ENCODE data around the gene PAX2.

The PAX2 gene

GRCh38 chr10:100790761-100791208 is 45.4 kb downstream of the PAX2 start:
- no peak for DNase-seq (ENCODE audit: low read depth in 2 of 2)

- DNase-seq (ENCODE audit: low read depth in 2 of 2): no peak
Observed at GRCh38 chr10:100791369-100792058, 46.1 kb downstream of the PAX2 start.

- DNase-seq (ENCODE audit: low read depth in 2 of 2): no peak
Observed at GRCh38 chr10:100792574-100792973, 47.2 kb downstream of the PAX2 start.

- no peak for DNase-seq (ENCODE audit: low read depth in 2 of 2)
Observed at GRCh38 chr10:100793055-100793454, 47.7 kb downstream of the PAX2 start.

- DNase-seq (ENCODE audit: low read depth in 2 of 2): no peak
Observed at GRCh38 chr10:100799881-100800280, 54.5 kb downstream of the PAX2 start.

GRCh38 chr10:100800931-100801330 is 55.5 kb downstream of the PAX2 start:
- DNase-seq (ENCODE audit: low read depth in 2 of 2): no peak

- no peak for DNase-seq (ENCODE audit: low read depth in 2 of 2)
Observed at GRCh38 chr10:100802196-100802595, 56.8 kb downstream of the PAX2 start.

- no peak for DNase-seq (ENCODE audit: low read depth in 2 of 2)
Observed at GRCh38 chr10:100802607-100803006, 57.2 kb downstream of the PAX2 start.

GRCh38 chr10:100803492-100803891 is 58.1 kb downstream of the PAX2 start:
- DNase-seq (ENCODE audit: low read depth in 2 of 2): no peak

GRCh38 chr10:100803908-100804307 is 58.5 kb downstream of the PAX2 start:
- no peak for DNase-seq (ENCODE audit: low read depth in 2 of 2)

- no peak for DNase-seq (ENCODE audit: low read depth in 2 of 2)
Observed at GRCh38 chr10:100805543-100806355, 60.4 kb downstream of the PAX2 start.

GRCh38 chr10:100806356-100806645 is 60.9 kb downstream of the PAX2 start:
- DNase-seq (ENCODE audit: low read depth in 2 of 2): no peak

- DNase-seq (ENCODE audit: low read depth in 2 of 2): no peak
Observed at GRCh38 chr10:100807241-100807951, 62.0 kb downstream of the PAX2 start.

- DNase-seq (ENCODE audit: low read depth in 2 of 2): no peak
Observed at GRCh38 chr10:100808876-100809275, 63.5 kb downstream of the PAX2 start.

GRCh38 chr10:100810091-100810834 is 64.9 kb downstream of the PAX2 start:
- no peak for DNase-seq (ENCODE audit: low read depth in 2 of 2)

GRCh38 chr10:100810835-100811116 is 65.4 kb downstream of the PAX2 start:
- DNase-seq (ENCODE audit: low read depth in 2 of 2): no peak

- no peak for DNase-seq (ENCODE audit: low read depth in 2 of 2)
Observed at GRCh38 chr10:100811261-100811660, 65.9 kb downstream of the PAX2 start.

GRCh38 chr10:100811752-100812750 is 66.7 kb downstream of the PAX2 start:
- DNase-seq (ENCODE audit: low read depth in 2 of 2): no peak

- DNase-seq (ENCODE audit: low read depth in 2 of 2): no peak
Observed at GRCh38 chr10:100812978-100813377, 67.6 kb downstream of the PAX2 start.

- no peak for DNase-seq (ENCODE audit: low read depth in 2 of 2)
Observed at GRCh38 chr10:100814751-100815474, 69.5 kb downstream of the PAX2 start.
